Epithelial cell of prostate (primary cell): ENCODE data around the gene DNAJB6.
"Not testable (repeated sequence)": the region's sequence is repeated elsewhere in the genome, so short reads cannot be mapped to it uniquely, and the experiment has no call there.

ENCODE experiments used
- DNase-seq: peaks from one replicate; pipeline ENCODE4 v3.0.0-alpha.2; 2011; ENCODE audit warnings: low read depth, low spot score
- H3K27ac ChIP-seq: fragments of 450-650 bp; 2 replicates; pipeline ENCODE4 v1.5.1; 2017; ENCODE audit warnings: mild to moderate bottlenecking

The DNAJB6 gene

DNA sequence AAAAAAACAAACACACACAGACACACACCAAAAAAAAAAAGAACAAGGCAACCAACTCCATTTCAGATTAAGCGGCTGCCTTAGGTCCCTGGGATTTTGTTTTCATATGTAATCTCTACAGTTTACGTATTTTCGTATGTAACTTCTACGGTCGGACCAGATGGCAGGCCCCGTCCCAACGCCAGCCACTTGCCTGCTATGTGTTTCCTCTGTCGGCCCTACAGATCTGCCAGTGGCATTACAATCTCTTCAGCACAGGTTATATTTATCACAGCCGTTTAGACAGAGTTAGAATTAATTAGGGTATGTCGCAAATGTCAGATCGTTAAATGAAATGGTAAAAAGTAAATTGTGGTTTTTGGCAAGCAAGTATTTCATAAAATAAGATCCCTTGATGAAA lies 99.3 kb downstream of the DNAJB6 start:
- no peak overlapping the region for H3K27ac ChIP-seq
- DNase-seq: no peak

DNA sequence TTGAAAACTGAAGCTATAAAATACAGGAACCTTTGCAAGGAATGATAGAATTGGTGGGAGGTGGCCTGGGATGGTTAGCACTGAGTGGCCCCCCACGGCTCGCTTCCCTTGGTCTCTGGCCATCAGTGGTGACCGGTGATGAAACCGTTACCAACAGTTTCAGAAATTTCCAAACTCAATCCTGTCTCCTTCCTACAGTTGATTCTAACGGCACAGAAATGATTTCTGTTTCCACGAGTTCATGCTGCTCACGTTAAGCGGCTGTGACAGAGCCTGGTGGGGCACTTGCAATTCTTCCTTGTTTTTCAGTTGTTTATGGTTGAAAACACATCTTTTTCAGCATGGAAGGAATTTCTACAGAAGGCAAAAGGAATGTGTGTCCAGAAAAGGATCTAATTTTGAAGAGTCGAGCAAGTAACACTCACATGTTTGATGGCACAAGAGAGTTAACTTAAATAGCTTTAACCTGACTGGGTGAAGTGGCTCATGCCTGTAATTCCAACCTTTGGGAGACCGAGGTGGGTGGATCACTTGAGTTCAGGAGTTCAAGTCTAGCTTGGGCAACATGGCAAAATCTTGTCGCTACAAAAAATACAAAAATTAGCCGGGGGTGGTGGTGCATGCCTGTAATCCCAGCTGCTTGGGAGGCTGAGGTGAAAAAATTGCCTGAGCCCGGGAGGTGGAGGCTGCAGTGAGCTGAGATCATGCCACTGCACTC lies 100.1 kb downstream of the DNAJB6 start:
- DNase-seq: no peak
- no peak overlapping the region for H3K27ac ChIP-seq

DNA sequence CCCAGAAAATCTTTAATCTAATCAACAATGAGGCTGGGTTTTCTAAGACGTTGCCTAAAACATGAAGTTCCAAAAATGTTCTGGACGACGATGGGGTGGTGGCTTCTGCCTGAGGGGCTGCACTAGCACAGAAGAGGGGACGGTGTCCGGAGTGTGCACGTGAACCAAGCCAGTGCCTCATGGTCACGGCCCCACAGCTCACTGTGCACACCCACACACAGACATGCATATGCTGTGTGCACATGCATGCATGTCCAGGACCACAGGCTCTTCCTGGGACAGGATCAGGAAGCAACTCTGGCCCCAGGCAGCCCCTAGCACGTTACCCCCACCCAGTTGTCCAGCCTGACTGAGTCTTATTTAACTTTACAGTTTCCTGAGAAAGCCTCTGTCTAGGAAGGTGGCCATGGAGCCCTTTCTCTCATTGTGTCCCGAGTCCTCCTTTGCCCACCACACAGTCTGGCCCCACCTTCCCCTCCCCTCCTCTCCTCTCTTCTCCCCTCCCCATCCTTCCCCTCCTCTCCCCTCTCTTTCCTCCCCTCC lies 100.8 kb downstream of the DNAJB6 start:
- DNase-seq: no peak
- H3K27ac ChIP-seq: no peak overlapping the region

DNA sequence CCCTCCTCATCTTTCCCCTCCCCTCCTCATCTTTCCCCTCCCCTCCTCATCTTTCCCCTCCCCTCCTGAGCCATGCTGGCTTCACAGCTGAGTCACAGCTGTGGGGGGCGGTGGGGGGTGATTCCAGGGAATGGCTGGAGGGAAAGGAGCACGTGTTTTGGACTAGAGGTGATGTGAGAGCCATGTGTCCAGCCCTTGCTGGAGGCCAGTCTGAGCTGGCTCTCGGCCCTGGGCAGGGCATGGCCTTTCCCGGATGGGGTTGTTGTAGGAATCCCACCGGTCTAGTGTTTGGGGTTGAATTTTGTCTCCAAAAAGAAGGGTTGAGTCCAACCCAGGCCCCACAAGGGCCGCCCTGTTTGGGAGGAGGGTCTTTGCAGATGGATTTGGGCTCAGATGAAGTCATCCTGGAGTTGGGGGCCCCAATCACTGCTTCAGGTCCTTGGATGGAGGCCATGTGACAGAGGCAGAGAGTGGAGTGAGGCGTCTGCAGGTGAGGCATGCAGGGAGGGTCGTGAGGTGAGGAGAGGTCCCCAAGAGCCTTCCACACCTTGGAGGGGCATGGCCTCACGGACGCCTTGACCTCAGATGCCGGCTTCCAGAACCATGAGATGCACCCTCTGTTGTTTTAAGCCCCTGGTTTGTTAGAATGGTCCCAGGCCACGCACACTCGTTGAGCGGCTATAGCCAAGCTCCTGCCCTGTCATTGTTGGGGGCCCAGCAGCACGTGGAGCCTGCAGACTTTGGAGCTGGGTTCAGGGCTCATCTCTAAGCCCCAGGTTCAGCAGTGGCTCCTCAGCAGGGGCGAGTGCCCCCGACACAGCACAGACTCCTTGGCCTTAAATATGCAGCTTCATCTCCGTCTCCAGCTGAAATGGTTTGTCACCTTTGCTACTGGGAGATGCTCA lies 101.6 kb downstream of the DNAJB6 start:
- no peak overlapping the region for H3K27ac ChIP-seq
- DNase-seq: no peak

DNA sequence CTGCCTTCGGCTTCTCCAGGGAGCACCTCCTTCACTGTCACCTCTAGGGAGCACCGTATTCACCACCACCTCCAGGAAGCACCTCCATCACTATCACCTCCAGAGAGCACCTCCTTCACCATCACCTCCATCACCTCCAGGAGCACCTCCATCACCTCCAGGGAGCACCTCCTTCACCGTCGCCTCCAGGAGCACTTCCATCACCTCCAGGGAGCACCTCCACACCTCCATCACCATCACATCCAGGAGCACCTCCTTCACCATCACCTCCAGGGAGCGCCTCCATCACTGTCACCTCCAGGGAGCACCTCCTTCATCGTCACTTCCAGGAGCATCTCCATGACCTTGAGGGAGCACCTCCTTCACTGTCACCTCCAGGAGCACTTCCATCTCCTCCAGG lies 102.3 kb downstream of the DNAJB6 start:
- no peak for DNase-seq

DNA sequence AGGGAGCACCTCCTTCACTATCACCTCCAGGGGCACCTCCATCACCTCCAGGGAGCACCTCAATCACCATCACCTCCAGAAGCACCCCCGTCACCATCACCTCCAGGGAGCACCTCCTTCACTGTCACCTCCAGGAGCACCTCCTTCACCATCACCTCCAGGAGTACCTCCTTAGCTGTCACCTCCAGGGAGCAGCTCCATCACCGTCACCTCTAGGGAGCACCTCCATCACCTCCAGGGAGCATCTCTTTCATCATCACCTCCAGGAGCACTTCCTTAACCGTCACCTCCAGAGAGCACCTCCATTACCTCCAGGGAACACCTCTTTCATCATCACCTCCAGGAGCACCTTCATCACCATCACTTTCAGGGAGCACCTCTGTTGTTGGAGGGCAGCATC lies 103.0 kb downstream of the DNAJB6 start:
- DNase-seq: no peak
- H3K27ac ChIP-seq: no peak overlapping the region

More for the DNA sequence above, 102.3 kb downstream of the DNAJB6 start:
- H3K27ac ChIP-seq: no peak overlapping the region

DNA sequence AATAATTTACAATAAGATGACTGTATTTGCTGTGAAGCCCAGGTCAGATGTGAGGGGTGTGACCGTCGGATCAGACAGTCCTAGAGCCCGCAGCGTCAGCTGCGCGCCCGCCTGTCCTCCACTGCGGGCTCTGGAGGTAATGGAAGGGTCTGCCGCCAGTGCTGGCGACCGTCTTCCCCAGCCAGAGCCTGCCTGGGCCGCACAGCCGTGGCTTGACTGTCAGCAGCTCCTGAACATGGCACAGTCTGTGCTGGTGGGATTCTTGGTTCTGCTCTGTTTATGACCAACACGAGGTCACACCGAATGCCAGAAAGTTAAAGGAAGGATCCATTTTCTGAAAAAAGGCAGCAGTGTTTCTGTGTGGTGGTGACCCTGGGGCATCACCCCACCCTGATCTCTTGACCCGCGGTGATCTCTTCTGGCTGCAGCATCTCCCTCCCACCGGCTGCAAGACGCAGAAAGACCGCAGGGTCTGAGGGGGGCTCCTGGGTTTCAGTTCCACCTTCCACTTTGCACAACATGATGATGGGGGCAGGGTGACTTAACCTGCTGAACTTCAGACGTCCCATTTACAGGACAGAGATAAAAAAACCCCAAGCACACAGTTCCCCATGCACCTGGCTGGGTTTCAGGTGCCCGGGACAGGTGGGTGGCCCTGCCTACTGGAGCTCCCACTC lies 103.7 kb downstream of the DNAJB6 start:
- DNase-seq: no peak
- no peak overlapping the region for H3K27ac ChIP-seq

DNA sequence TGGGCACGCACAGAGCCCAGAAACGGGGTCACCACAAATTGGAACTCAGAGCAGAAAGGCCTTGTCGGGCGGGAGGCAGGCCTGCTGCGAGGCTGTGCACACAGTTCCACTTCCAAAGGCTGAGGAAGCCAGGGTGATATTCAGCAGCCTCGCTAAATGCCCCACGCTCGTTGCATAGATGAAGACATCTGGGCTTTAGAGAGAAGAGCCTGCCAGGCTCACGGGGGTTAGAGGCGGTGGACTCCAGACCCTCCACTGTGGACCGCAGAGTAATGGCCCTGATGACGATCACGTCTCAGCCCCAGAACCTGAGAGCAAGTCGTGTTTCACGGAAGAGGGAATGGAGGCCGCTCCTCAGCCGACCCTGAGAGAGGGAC lies 104.2 kb downstream of the DNAJB6 start:
- H3K27ac ChIP-seq: no peak overlapping the region
- no peak for DNase-seq

DNA sequence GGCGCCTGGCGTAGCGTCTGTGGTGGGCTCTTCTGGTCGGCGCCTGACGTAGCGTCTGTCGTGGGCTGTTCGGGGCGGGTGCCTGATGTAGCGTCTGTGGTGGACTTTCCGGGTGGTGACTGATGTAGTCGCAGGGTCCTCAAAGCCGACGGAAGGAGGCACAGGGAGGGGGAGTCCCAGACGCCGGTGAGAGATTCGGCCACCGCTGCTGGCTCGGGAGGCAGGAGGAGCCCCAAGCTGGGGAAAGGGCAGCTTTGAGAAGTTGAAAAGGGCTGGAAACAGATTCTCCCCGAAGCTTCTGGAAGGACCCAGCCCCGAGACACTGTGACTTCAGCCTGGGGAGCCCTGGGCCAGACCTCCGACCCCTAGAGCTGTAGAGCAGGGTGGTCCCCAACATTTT lies 105.7 kb downstream of the DNAJB6 start:
- DNase-seq: no peak
- H3K27ac ChIP-seq: no peak overlapping the region

DNA sequence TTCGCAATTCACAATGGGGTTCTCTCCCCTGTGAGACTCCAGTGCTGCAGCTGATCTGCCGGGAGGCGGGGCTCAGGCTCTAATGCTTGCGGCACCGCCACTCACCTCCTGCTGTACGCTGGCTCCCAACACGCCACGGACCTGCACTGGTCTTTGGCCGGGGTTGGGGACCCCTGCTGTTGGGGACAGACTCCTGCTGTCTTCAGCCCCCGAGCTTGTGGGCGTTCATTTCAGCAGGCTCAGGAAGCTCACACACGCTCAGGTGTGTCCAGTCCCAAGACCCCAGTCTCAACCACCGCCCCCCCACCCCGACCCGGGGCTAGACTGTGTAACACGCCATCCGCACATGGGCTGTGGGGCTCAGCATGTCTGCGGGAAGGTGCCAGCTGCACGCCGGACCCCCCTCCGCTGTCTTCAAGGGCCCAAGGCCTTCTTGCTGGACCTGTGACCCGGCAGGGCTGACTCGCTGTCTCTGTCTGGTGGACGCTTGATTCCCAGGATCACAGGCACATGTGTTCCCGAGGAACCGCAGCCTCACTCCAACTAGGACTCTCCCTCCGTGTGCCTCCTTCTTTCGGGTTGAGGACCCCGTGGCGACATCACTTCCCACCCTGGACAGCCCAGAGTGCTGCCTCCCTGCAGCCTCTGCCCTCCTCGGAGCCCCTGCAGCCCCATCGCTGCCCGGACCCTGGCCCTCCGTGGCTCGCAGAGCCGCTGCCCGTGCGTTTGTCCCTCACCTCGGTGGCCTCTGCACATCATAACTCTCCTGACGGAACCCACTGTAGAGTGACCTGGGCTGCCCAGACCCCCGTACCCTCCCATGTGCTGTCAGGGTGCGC lies 106.4 kb downstream of the DNAJB6 start:
- no peak overlapping the region for H3K27ac ChIP-seq
- DNase-seq: no peak

DNA sequence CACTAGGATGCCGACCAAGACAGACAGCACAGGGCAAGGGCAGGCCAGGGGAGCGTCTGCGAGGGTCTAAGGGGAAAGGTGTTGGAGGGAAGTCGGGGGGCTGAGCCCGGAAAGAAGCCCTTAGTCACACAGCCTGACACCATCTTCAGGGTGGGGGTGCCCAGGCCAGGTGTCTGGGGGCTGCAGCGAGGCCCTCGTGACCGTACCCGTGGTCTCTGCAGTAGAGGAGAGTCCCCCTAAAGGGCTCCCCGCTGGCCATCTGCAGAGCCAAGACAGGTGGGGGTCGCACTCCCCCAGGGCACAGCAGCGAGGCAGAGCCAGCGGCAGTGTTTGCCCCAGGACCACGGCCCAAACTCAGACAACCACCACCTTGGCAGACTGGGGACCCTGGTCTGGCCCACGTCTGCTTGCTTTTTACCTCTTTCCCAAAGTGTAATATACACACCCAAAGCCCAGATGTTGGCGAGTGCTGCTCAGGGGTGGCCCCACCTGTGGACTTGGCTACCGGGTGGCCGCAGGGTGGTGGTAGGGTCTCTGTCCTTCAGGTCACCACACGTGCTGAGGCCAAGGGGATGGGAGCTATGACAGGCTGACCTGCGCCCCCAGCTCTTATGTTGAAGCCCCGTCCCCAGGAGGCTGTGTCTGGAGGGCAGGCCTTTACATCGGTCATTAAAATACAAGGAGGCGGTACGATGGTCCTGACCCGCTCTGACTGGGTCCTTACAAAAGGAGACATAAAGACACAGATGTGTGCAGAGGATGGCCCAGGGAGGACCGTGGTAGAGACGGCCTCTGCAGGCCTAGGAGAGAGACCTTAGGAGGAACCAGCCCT lies 107.4 kb downstream of the DNAJB6 start:
- no peak for DNase-seq
- H3K27ac ChIP-seq: no peak overlapping the region

DNA sequence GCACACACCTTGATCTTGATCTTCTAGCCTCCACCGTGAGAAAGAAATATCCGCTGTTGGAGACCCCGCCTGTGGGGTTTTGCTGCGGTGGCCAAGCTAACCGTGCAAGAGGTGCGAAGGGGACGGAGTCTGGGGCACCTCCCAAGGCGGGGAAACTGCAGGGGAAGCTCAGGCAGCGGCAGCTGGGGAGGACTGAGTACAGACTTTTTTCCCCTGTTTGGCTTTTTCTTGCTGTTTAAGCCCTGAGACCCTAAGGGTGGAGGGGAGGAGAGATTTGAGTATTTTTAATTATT lies 108.0 kb downstream of the DNAJB6 start:
- no peak overlapping the region for H3K27ac ChIP-seq
- no peak for DNase-seq

DNA sequence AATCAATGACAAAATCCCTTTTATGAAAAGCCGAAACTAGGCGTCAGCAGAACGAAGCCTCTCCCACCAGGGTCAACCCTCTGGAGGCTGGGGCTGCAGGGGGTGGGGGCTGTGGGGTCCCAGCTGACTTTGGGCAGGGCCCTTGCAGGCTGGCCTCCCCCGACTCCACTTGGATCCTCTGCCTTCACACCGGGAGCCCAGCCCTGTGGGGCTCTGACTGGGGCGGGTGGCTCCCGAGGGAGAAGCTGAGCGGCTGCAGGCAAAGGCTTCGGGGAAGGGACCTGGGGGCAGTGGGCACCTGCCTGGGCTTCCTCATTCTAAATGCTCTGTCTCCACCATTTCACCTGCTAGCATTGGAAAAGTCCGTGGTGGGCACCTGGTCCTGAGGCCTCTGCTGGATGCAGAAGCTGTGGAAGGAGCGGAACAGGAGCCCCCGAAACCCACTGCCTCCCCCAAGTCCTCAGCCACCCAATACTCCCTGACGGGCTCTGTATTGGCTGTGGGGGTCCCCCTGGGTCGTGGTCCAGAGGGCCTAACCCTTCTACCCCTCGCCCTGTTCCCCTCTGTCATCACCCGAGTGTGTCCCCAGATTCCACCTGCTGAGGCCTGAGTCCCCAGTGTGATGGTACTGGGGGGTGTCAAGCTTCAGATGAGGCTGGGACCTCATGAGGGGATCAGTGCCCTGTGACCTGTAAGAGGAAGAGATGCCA lies 108.6 kb downstream of the DNAJB6 start:
- no peak overlapping the region for H3K27ac ChIP-seq
- DNase-seq: no peak

DNA sequence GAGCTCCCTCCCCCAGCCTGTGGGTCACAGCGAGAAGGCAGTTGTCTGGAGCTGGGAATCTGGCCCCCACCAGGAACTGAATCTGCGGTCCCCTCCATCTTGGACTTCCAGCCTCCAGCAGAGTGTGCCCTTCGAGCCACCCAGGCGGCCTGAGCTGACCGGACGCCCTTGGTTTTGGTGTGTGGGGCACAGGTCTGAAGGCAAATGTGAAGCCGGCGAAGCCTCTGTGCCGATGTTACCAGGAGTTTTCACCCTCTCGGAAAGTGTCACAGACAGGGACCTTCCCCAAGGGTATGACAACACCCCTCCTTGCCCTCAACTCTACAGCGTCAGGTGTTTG lies 109.1 kb downstream of the DNAJB6 start:
- no peak overlapping the region for H3K27ac ChIP-seq
- no peak for DNase-seq

DNA sequence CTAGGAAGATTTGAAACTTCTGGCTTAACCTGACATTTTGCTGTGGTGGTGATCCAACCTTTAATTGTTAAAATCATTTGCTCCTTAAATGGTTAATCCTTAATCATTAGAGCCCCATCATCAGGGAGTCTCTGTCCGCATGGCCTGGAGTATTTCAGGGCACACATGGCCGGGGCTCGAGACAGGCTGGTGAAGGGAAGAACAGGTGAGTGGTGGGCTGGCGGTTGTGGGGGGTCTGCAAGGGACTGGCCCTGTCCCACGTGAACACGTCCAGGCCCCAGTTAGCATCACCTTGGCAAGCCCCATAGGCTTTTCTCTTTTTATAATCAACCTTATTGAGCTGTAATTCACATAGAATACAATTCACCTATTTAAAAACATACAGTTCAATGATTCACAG lies 109.5 kb downstream of the DNAJB6 start:
- no peak for DNase-seq
- H3K27ac ChIP-seq: no peak overlapping the region

DNA sequence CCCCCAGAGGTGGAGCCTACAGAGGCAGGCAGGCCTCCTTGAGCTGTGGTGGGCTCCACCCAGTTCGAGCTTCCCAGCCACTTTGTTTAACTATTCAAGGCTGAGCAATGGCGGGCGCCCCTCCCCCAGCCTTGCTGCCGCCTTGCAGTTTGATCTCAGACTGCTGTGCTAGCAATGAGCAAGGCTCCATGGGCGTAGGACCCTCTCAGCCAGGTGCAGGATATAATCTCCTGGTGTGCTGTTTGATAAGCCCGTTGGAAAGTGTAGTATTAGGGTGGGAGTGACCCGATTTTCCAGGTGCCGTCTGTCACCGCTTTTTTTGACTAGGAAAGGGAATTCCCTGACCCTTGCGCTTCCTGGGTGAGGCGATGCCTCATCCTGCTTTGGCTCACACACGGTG lies 117.2 kb downstream of the DNAJB6 start:
- DNase-seq, H3K27ac ChIP-seq: not testable (repeated sequence)

DNA sequence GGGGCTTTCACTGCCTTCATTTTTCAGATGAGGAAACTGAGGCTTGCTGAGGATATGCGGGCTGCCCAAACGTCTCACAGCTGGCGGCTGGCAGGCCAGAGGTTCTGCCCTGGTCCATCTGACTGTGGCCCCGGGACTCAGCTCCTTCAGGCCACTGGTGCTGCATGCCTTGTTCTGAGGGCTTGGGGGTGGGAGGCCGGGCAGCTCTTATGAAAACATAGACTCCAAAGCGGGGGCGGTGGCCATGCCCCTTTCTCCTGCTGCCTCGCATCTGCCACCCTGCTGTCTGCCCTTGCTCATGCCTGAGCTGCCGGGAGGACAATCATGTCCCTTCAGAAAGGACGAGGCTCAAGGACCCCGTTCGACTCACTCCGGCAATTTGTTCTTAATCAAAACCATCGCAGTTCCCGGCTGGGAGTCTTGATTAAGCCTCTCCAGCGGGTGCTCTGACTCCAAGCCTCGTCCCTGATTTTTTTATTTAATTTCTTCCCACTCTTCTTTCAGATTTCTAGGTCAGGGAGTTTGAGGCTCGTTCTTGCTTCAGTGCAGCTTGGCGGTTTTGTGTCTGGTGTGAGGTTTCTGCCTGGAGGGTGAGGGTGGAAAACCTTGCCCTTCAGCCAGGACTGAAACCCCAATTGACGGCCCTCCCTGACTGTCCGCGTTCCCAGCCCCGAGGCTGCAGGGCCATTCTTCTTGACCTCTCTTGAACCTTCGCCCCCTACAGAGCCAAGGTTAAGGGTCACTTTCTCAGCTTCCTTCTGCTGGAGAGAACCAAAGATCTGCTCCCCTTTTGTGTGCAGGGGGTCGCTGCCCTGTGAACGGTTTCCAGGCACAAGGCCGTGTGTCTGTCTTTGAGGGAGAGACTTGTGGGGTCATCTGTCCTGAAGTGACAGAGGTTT lies 120.8 kb downstream of the DNAJB6 start:
- H3K27ac ChIP-seq: no peak overlapping the region
- DNase-seq: no peak

DNA sequence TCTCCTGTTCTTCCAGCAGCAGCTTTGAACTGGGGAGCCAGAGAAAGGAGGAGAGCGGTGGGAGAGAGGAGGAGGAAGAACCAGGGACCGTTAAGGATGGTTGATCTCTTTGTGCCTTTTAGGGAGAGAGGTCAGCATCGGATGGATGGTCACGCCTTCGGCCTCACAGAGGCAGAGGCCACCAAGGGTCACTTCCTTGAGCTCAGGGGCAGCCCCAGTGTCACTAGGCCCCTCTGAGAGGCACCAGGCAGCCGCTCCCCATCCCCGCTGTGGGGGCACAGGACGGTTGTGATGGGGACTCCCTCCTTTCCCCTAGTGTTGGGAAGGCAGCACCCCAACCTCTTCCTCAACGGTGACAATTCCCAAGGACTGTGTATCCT lies 121.4 kb downstream of the DNAJB6 start:
- no peak overlapping the region for H3K27ac ChIP-seq
- DNase-seq: no peak
